Raji (cell line): ENCODE measurements around the gene SMU1.

ENCODE experiments used
- POLR2A ChIP-seq: IDR thresholded peaks from 2 replicates; pipeline ENCODE4 v1.6.1; 2011; ENCODE audit warnings: low read depth, low read length, control low read depth; ENCODE audit not compliant: insufficient read depth

SMU1 gene

GRCh38 chr9:33017283-33018041 is 59.0 kb downstream of the SMU1 start:
- no peak for TF ChIP-seq POLR2A

GRCh38 chr9:33014665-33015014 is 61.8 kb downstream of the SMU1 start:
- no peak for TF ChIP-seq POLR2A

DNA sequence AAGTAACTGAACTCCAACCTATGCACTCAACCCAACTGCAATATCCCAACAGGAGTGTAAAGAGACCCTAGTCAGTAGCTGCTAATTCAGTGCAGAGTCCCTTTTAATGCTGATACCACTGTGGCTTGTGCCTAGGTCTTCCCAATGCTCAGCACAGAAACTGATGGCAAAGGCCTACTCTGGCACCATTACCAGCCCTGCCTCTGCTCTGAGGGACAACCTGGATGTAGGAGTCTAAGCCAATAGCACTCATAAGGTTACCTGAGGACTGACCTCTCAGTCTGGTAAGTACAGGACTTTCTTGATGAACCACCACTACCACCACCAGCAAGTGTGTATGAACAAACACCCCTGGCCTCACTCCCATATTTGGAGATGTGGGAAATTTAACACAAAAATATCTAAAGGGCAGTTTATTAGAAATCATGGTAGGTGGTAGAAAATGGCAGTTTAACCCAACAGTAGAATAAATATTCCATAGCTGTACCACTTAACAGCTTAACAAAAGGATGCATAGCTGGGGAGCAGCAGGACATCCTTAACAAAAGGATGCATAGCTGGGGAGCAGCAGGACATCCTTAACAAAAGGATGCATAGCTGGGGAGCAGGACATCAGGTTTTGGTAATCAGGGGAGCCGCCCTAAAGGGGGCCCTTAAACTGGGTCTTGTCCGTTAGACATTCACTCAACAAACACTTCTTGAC is 62.4 kb downstream of the SMU1 start:
- TF ChIP-seq POLR2A = no peak

- TF ChIP-seq POLR2A = no peak
These were observed 64.0 kb downstream of the SMU1 start for GRCh38 chr9:33012328-33013069.

- TF ChIP-seq POLR2A = no peak
These were observed 64.6 kb downstream of the SMU1 start for GRCh38 chr9:33011831-33012230.

- no peak for TF ChIP-seq POLR2A
These were observed 68.7 kb downstream of the SMU1 start for GRCh38 chr9:33007755-33008154.

- no peak for TF ChIP-seq POLR2A
These were observed 83.8 kb downstream of the SMU1 start for GRCh38 chr9:32992595-32993238.

DNA sequence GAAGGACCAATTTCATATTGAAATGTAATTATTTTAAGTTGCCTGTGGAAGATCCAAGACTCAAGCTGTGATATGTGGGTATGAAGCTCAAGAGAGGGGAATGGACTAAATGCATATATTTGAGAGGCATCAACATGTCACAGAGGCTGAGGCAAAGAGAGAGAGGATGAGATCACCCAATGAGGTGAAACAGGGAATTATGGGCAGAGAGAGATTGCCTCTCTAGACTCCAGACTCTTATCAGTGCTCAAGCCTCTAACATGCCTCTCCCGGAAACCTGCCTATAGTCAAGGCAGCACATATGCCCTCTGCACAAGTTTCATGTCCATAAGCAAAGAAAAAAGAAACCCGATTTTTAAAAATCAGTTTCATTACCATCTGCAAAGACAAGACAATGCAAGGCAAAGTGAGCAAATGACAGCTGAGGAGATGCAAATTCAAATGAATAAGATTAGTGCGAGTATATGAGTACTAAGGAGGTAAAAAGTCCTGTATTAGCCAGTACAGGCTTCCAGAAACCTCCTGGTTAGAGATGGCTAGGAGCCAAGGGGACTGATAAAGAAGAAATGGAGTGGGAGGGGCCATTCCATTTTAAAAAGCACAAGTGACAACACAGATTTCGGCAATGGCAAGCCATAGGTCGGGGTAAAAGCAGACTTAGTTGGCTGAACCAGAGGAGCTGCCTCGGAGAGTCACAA is 84.4 kb downstream of the SMU1 start:
- no peak for TF ChIP-seq POLR2A
